HCEC 1CT (cell line): ENCODE measurements around the gene PPFIA3.
A peak's percentile ranks its signal among the peaks of the same experiment; 100 is the strongest.
"Not testable (repeated sequence)": the region's sequence is repeated elsewhere in the genome, so short reads cannot be mapped to it uniquely, and the experiment has no call there.

Experiments
- DNase-seq: peaks from one replicate; pipeline ENCODE4 v3.0.0-alpha.2; 2017

Gene PPFIA3

GRCh38 chr19:49125025-49125731, 5.8 kb downstream of the PPFIA3 start:
- DNase-seq = no peak

GRCh38 chr19:49126575-49126974, 7.2 kb downstream of the PPFIA3 start:
- DNase-seq = no peak

DNA sequence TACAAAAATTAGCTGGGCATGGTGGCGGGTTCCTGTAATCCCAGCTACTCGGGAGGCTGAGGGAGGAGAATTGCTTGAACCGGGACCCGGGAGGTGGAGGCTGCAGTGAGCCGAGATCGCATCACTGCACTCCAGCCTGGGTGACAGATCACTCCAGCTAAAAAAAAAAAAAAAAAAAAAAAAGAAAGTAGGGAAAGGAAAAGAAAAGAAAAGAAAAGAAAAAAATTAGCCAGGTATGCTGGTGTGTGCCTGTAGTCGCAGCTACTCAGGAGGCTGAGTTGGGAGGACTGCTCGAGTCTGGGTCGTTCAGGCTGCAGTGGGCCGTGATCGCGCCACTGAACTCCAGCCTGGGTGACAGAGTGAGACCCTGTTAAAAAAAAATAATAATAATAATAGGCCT, 7.9 kb downstream of the PPFIA3 start:
- DNase-seq = not testable (repeated sequence)

DNA sequence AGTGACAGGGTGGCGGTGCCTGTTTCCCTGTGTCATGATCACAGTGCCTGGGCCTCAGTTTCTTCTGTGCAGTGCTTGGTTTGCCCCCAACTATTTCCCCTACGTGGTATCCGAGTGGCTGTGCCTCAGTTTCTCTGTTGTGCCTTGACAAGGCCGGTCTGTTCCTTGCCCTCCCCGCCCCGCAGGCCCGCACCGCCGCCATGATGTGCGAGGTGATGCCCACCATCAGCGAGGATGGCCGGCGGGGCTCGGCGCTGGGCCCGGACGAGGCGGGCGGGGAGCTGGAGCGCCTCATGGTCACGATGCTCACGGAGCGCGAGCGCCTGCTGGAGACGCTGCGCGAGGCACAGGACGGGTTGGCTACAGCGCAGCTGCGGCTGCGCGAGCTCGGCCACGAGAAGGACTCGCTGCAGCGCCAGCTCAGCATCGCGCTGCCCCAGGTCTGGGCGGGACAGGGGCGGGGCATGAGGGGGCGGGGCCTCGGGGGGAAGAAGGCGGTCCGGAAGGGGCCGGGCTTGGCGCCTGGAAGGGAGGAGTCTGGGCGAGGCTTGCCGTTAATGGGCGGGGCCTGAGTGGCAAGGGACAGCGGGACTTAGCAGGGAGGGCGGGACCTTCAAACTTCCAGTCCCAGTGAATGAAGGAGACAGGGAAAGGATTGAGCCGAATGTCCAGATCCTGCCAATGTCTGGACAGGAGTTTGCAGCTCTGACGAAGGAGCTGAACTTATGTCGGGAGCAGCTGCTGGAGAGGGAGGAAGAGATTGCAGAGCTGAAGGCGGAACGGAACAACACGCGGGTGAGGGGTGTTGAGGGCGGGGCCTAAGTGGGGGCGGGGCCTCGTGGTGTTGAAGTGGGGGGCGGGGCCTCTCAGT, 8.6 kb downstream of the PPFIA3 start:
- DNase-seq = peak; percentile 92

- DNase-seq = no peak
Measured at GRCh38 chr19:49128545-49129237, 9.3 kb downstream of the PPFIA3 start.

- DNase-seq = no peak
Measured at GRCh38 chr19:49129238-49129583, 9.9 kb downstream of the PPFIA3 start.

DNA sequence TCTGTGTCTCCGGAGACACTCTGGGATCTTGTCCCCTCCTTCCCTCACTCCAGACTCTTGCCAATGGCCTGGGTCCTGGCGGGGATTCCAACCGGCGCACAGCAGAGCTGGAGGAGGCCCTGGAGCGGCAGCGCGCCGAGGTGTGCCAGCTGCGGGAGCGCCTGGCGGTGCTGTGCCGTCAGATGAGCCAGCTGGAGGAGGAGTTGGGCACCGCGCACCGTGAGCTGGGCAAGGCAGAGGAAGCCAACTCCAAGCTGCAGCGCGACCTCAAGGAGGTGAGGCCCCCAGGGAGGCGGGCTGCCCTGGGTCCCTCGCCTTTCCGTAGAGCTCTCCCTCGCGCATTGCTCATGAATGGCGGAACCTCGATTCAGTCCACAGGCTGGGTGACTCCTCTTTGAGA, 11.0 kb downstream of the PPFIA3 start:
- no peak for DNase-seq

GRCh38 chr19:49132974-49133609, 13.7 kb downstream of the PPFIA3 start:
- DNase-seq = no peak

DNA sequence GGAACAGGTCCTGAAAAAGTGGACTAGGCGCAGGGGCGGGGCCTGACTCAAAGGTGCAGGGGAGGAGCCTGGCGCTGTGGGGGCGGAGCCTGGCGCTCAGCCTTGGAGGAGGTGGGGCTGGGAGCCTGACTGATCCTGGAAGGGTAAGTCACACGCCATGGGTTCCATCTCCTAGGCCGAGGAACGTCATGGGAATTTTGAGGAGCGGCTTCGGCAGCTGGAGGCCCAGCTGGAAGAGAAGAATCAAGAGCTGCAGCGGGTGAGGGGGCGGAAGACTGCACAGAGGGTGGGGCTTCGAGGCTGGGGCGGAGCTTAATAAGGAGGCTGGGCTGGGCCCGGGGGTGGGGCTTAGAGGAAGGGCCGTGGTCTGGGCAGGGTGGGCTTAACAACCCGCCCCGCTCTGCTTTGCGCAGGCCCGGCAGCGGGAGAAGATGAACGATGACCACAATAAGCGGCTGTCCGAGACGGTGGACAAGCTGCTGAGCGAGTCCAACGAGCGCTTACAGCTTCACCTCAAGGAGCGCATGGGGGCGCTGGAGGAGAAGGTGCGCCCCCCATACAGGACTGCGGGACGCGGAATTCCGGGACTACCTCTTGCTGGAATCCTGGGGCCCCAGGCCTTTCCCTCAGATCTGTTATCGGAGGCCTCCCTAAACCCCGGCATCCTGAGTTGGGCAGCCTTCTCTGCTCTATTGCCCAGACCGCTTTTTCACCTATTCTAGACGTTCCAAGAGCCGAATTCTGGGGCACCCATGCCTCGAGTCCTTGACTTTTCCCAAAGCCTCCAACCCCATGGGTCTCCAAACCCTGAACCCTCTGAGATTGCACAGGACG, 14.5 kb downstream of the PPFIA3 start:
- DNase-seq = peak; percentile 58

DNA sequence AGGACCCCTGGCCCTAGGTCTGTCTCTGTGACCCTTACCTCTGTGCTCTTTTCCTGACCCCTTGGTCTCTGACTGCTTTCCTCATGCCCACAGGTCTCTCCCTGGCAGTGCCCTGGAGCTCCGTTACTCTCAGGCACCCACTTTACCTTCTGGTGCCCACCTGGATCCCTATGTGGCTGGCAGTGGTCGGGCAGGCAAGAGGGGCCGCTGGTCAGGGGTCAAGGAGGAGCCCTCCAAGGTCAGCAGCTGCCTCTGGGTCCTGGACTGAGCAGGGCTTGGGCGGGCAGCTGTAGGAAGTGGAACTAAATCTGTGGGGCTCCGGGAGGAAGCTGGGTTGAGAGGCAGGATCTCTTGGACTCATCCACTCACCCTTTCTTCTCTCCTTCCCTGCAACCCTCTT, 16.3 kb downstream of the PPFIA3 start:
- DNase-seq = no peak

DNA sequence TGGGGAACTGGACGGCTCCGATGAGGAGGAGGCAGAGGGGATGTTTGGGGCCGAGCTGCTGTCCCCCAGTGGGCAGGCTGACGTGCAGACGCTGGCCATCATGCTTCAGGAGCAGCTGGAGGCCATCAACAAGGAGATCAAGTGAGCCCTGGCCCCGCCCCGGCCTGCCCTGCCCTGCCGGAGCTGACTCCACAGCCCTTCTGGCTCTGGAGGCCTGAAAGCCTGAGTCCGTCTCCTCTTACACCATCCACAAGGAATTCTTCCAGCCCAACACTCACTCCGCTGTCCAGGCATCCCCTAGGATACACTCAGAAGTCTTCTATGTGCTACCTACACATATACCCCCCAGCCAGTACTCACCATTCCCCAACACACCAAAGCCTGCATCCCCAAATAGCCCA, 17.4 kb downstream of the PPFIA3 start:
- DNase-seq = peak; percentile 66

DNA sequence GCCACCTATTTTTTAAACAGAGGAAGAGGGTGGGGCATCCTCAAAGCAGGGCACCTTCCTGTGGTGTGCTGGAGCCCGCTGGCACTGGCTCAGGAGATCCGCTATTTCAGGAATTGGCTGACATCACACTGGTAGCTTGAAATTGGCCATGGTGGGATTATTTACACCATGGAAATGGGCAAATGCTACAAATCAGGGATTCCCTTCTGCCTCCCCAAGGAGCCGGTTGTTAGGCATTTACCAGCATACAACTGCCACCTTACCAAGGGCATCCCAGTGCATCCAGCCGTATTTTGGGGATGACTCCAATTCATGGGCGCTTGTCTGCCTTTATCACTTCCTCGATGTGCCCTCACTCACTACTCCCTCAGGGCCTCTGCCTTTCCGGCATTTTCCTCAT, 21.6 kb downstream of the PPFIA3 start:
- no peak for DNase-seq

- DNase-seq = no peak
Measured at GRCh38 chr19:49141352-49141751, 22.0 kb downstream of the PPFIA3 start.

DNA sequence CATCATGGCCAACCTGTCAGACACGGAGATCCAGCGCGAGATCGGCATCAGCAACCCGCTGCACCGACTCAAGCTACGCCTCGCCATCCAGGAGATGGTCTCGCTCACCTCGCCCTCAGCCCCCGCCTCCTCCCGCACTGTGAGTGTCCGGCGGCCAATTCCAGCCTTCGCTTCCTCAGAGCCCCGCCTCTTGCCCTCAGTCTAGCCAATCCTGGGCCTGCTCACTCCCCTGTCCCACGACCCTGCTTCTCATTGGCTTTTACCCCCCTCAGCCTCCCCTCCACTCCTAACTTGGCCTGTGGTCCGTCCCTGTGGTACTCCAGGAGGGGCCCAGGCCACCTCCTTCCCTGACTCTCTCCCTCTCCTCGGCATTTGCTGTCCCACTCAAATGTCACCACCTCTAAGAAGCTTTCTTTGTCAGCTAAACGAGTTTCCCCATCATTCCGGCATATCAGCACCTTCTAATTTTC, 23.6 kb downstream of the PPFIA3 start:
- peak; percentile 88 for DNase-seq

GRCh38 chr19:49145573-49146407, 26.4 kb downstream of the PPFIA3 start:
- peak; percentile 78 for DNase-seq

DNA sequence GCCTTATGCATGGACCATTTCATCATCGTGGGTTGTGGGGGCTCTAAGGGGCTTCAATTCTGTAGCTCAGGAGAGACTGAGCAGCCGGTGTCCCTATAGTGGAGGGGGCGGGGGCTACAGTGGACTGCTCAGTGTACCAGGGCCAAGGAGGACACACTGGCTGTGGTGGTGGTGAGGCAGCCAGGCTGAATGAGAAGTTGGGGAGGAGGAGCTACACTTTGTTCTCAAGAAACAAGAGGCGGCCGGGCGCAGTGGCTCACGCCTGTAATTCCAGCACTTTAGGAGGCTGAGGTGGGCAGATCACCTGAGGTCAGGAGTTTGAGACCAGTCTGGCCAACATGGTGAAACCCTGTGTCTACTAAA, 27.0 kb downstream of the PPFIA3 start:
- peak; percentile 33 for DNase-seq

GRCh38 chr19:49148044-49148682, 28.8 kb downstream of the PPFIA3 start:
- no peak for DNase-seq

DNA sequence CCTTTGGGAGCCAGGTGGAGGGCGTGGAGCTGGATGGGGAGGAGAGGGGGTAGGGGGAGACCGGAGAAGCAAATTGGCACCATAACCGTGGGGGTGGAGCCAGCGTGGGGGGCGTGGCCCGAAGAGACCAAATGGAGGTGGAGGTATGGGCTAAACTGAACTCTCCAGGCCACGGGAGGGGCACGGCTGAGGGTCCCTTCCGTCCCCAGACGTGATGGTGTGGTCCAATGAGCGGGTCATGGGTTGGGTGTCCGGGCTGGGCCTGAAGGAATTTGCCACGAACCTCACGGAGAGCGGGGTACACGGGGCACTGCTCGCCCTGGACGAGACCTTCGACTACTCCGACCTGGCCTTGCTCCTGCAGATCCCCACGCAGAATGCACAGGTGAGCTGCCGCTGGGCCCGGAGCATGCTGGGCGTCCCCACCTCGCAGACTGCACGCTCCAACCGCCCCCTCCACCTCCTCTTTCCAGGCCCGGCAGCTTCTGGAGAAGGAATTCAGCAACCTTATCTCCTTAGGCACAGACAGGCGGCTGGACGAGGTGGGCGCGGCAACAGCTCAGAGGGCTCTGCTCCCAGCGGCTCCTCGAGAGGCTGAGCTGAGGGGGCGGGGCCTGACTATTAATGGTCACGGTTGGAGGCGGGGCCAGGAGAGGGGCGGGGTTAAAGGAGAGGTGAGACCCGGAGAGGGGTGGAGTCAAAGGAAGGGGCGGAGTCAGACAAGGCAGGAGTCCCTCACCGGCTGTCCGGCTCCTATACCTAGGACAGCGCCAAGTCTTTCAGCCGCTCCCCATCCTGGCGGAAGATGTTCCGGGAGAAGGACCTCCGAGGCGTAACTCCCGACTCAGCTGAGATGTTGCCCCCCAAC, 29.7 kb downstream of the PPFIA3 start:
- DNase-seq = peak; percentile 86

DNA sequence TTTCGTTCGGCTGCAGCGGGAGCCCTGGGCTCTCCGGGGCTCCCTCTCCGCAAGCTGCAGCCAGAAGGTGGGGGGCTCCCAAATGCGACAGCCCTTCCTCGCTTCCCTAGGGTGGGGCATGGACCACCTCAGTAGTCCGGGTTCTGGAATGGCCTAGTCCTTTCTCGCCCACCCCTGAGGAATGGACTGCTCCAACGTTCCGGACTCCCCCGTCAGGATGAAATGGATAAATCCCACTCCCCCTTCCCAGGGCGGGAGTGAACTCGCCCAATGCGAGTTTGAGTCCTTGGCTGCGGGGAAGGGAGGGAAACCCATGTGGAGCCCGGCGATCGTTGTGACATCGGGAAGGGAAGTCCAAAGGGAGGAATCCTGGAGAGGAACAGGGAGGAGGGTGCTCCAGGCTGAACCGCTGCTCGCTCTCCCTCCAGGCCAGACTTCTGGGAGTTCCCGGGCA, 30.3 kb downstream of the PPFIA3 start:
- DNase-seq = peak; percentile 72
